ENCODE results near the gene COL5A3. TPM values are rescaled to one million over a fixed set of nuclear protein-coding genes. Genes with fewer than 3 reads are reported as not detected.

COL5A3 gene
- total RNA-seq, 4 donors from 2014 or later, result 18.8 to 79.1 (median 35.0) TPM

- TF ChIP-seq CTCF (IDR thresholded peaks at IDR 0.05; ENCODE audit: low read depth), result no peak
Measured at GRCh38 chr19:10020851-10021250, 10.5 kb upstream of the COL5A3 start.

GRCh38 chr19:10019246-10019645 lies 8.9 kb upstream of the COL5A3 start:
- TF ChIP-seq CTCF (IDR thresholded peaks at IDR 0.05; ENCODE audit: low read depth), result no peak

GRCh38 chr19:10018786-10019185 lies 8.5 kb upstream of the COL5A3 start:
- no peak for TF ChIP-seq CTCF (IDR thresholded peaks at IDR 0.05; ENCODE audit: low read depth)

GRCh38 chr19:10018263-10018662 lies 8.0 kb upstream of the COL5A3 start:
- TF ChIP-seq CTCF (IDR thresholded peaks at IDR 0.05; ENCODE audit: low read depth), result no peak

GRCh38 chr19:10013834-10014618 lies 3.7 kb upstream of the COL5A3 start:
- TF ChIP-seq CTCF (IDR thresholded peaks at IDR 0.05; ENCODE audit: low read depth), result no peak

- TF ChIP-seq CTCF (IDR thresholded peaks at IDR 0.05; ENCODE audit: low read depth), result no peak
Measured at GRCh38 chr19:10013316-10013715, 3.0 kb upstream of the COL5A3 start, which contains the start of gene RDH8. Gene RDH8, plus strand, starts transcription at chr19:10013483. Its CDS starts 15 bp downstream, at chr19:10013498.

- TF ChIP-seq CTCF (IDR thresholded peaks at IDR 0.05; ENCODE audit: low read depth), result no peak
Measured at GRCh38 chr19:10011974-10012373, 1.7 kb upstream of the COL5A3 start.
